Activated T-cell treated with anti-CD3 and anti-CD28 coated beads, Interleukin-2, amount 50 U/mL, for 72 hours (primary cell): Measurements from ENCODE around the gene TMEM196. TPM values are rescaled to one million over a fixed set of nuclear protein-coding genes. Genes with fewer than 3 reads are reported as not detected.
"Not testable (repeated sequence)": the region's sequence is repeated elsewhere in the genome, so short reads cannot be mapped to it uniquely, and the experiment has no call there.

ENCODE experiments used
- ATAC-seq, 2 donors: fragments of 150-1000 bp; cut with Tn5 transposase; replicated peaks in 1 of 2; 2 replicates each; pipeline ENCODE4 v1.10.0; 2021; ENCODE audit warnings: moderate library complexity in 2 of 2, mild to moderate bottlenecking in 1 of 2
- DNase-seq, 2 donors: peaks; one replicate each; pipeline ENCODE4 v3.0.0; 2021 to 2022; ENCODE audit warnings: mixed read lengths in 1 of 2
- H3K27ac Mint-ChIP-seq: one replicate; pipeline ENCODE4 v1.8.0; 2022; ENCODE audit warnings: mild to moderate bottlenecking, moderate library complexity, mixed read lengths
- H3K27me3 Mint-ChIP-seq: one replicate; pipeline ENCODE4 v1.8.0; 2022; ENCODE audit warnings: low read depth, mixed read lengths
- H3K36me3 Mint-ChIP-seq, 2 donors: one replicate each; pipeline ENCODE4 v1.8.0; 2022; ENCODE audit warnings: mixed read lengths in 2 of 2, mild to moderate bottlenecking in 1 of 2; ENCODE audit not compliant: insufficient read depth in 2 of 2
- H3K4me1 Mint-ChIP-seq: one replicate; pipeline ENCODE4 v1.8.0; 2022; ENCODE audit warnings: low read depth, mixed read lengths
- H3K4me3 Mint-ChIP-seq, 2 donors: one replicate each; pipeline ENCODE4 v1.8.0; 2022; ENCODE audit warnings: mild to moderate bottlenecking in 2 of 2, mixed read lengths in 2 of 2, moderate library complexity in 2 of 2
- H3K9me3 Mint-ChIP-seq, 2 donors: one replicate each; pipeline ENCODE4 v1.8.0; 2022; ENCODE audit warnings: mixed read lengths in 2 of 2
- total RNA-seq, 2 donors: library from RNA; stranded (reverse); gene quantifications; one replicate each; pipeline ENCODE4 v1.2.3, GENCODE V29; 2022

TMEM196 gene
- total RNA-seq, 2 donors from 2014 or later = not detected

DNA sequence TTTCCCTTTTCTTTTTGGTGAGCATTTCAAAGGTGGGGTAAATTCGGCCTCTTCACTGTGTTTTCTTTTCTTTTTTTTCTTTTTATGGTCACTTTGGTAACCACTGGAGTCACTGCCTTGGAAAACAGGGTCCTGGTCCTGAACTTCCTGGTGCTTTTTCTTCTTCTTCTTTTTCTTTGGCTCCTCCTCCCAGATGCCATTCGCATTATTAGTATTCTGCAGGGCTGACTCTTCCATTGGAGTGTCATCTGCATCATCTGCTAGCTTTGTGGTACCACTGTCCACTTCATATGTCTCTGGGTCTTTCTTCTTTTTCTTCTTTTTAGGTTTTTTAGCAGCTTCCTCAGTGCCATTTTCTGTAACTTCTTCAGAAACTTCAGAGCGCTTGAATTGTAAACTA lies 75.1 kb downstream of the TMEM196 start:
- ATAC-seq = no peak
- no peaks in the 10 kb centered on the region for H3K9me3 Mint-ChIP-seq
- no peak for DNase-seq
- H3K4me3 Mint-ChIP-seq = no peak overlapping the region
- no peaks in the 10 kb centered on the region for H3K27me3 Mint-ChIP-seq
- no peak overlapping the region for H3K27ac Mint-ChIP-seq
- H3K36me3 Mint-ChIP-seq = peaks cover 4 to 18% of the 10 kb centered on the region in 2 donors
- H3K4me1 Mint-ChIP-seq = no peaks in the 10 kb centered on the region

DNA sequence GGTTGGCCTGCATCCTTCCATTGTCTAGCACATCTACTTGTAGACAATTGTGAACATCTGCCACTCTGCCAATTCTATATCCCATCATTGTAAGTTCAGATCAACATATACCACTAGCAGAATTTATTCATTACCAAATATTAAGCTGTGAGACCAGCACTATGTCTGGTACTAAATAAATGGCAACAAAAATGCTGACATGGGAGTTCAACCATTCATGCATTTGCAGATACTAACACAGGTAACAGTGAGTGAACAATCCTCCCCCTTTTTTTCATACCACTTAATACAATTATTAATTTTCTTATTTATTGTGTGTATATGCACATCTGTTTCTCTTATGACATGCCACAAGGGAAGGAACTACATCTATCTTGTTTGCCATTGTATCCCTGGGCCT lies 76.5 kb downstream of the TMEM196 start:
- peaks cover 3 to 9% of the 10 kb centered on the region in 2 donors for H3K36me3 Mint-ChIP-seq
- no peak for ATAC-seq
- H3K4me3 Mint-ChIP-seq = no peak overlapping the region
- H3K27me3 Mint-ChIP-seq = no peaks in the 10 kb centered on the region
- H3K4me1 Mint-ChIP-seq = no peaks in the 10 kb centered on the region
- H3K9me3 Mint-ChIP-seq = no peaks in the 10 kb centered on the region
- no peak overlapping the region for H3K27ac Mint-ChIP-seq
- no peak for DNase-seq

- H3K36me3 Mint-ChIP-seq = no peaks in the 10 kb centered on the region
- peaks cover 0 to 1% of the 10 kb centered on the region in 2 donors for H3K9me3 Mint-ChIP-seq
- ATAC-seq (no peak), DNase-seq (no peak)
- H3K4me1 Mint-ChIP-seq = no peaks in the 10 kb centered on the region
- H3K27me3 Mint-ChIP-seq = no peaks in the 10 kb centered on the region
- H3K27ac Mint-ChIP-seq = no peak overlapping the region
- H3K4me3 Mint-ChIP-seq = no peak overlapping the region
Observed at GRCh38 chr7:19692111-19692828, 81.1 kb downstream of the TMEM196 start.

- H3K4me3 Mint-ChIP-seq = no peak overlapping the region
- H3K27ac Mint-ChIP-seq = no peak overlapping the region
- no peaks in the 10 kb centered on the region for H3K4me1 Mint-ChIP-seq
- ATAC-seq = no peak
- no peak for DNase-seq
- H3K9me3 Mint-ChIP-seq = peaks cover 1 to 3% of the 10 kb centered on the region in 2 donors
- H3K27me3 Mint-ChIP-seq = no peaks in the 10 kb centered on the region
- no peaks in the 10 kb centered on the region for H3K36me3 Mint-ChIP-seq
Observed at GRCh38 chr7:19690736-19691135, 82.7 kb downstream of the TMEM196 start.

DNA sequence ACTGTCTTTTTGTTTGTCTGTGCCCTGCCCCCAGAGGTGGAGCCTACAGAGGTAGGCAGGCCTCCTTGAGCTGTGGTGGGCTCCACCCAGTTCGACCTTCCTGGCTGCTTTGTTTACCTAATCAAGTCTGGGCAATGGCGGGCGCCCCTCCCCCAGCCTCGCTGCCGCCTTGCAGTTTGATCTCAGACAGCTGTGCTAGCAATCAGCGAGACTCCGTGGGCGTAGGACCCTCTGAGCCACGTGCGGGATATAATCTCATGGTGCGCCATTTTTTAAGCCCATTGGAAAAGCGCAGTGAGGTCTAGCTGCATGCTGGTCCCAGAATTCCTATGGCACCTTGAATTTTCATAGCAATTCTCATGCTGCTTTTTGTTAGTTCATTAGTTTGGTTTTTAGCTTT lies 84.3 kb downstream of the TMEM196 start:
- H3K4me1 Mint-ChIP-seq, H3K36me3 Mint-ChIP-seq, H3K9me3 Mint-ChIP-seq, H3K27ac Mint-ChIP-seq, DNase-seq, H3K4me3 Mint-ChIP-seq, H3K27me3 Mint-ChIP-seq, ATAC-seq: not testable (repeated sequence)

- no peaks in the 10 kb centered on the region for H3K36me3 Mint-ChIP-seq
- peaks cover 2 to 5% of the 10 kb centered on the region in 2 donors for H3K9me3 Mint-ChIP-seq
- H3K4me3 Mint-ChIP-seq = no peak overlapping the region
- no peaks in the 10 kb centered on the region for H3K27me3 Mint-ChIP-seq
- peaks cover 6% of the 10 kb centered on the region for H3K4me1 Mint-ChIP-seq
- ATAC-seq (no peak), DNase-seq (no peak)
- H3K27ac Mint-ChIP-seq = no peak overlapping the region
Observed at GRCh38 chr7:19681596-19681995, 91.8 kb downstream of the TMEM196 start.

GRCh38 chr7:19677180-19677579 lies 96.2 kb downstream of the TMEM196 start:
- peaks cover 6% of the 10 kb centered on the region for H3K4me1 Mint-ChIP-seq

GRCh38 chr7:19675816-19676215 lies 97.6 kb downstream of the TMEM196 start:
- H3K9me3 Mint-ChIP-seq = no peaks in the 10 kb centered on the region
- no peak overlapping the region for H3K27ac Mint-ChIP-seq
- no peaks in the 10 kb centered on the region for H3K36me3 Mint-ChIP-seq
- ATAC-seq = no peak
- peaks cover 6% of the 10 kb centered on the region for H3K4me1 Mint-ChIP-seq
- no peaks in the 10 kb centered on the region for H3K27me3 Mint-ChIP-seq
- H3K4me3 Mint-ChIP-seq = no peak overlapping the region
- DNase-seq = no peak

More at GRCh38 chr7:19677180-19677579, 96.2 kb downstream of the TMEM196 start:
- Mint-ChIP-seq H3K36me3 (no peaks in the 10 kb centered on the region), H3K27me3 (no peaks in the 10 kb centered on the region), H3K4me3 (no peak overlapping the region), H3K27ac (no peak overlapping the region), H3K9me3 (no peaks in the 10 kb centered on the region)
- ATAC-seq (no peak), DNase-seq (no peak)

- Mint-ChIP-seq H3K4me3 (no peak overlapping the region), H3K9me3 (no peaks in the 10 kb centered on the region), H3K27ac (no peak overlapping the region), H3K27me3 (no peaks in the 10 kb centered on the region), H3K4me1 (peaks cover 6% of the 10 kb centered on the region), H3K36me3 (no peaks in the 10 kb centered on the region)
- DNase-seq = no peak
- no peak for ATAC-seq
Observed at GRCh38 chr7:19674266-19674960, 99.0 kb downstream of the TMEM196 start.

- no peak overlapping the region for H3K27ac Mint-ChIP-seq
- no peaks in the 10 kb centered on the region for H3K27me3 Mint-ChIP-seq
- no peak for ATAC-seq
Observed at GRCh38 chr7:19670806-19671205, 102.6 kb downstream of the TMEM196 start.

More at GRCh38 chr7:19670806-19671205, 102.6 kb downstream of the TMEM196 start:
- DNase-seq = no peak
- H3K9me3 Mint-ChIP-seq = no peaks in the 10 kb centered on the region
- no peak overlapping the region for H3K4me3 Mint-ChIP-seq
- no peaks in the 10 kb centered on the region for H3K36me3 Mint-ChIP-seq
- H3K4me1 Mint-ChIP-seq = no peaks in the 10 kb centered on the region

Other genes with a start within 250 kb of the TMEM196 start
- 10 to 100 TPM; 15.6 to 22.0 TPM for gene POLR1F, start 64.6 kb downstream of the TMEM196 start, total RNA-seq